ENCODE results near the gene MIS18BP1. TPM values are rescaled to one million over a fixed set of nuclear protein-coding genes. Genes with fewer than 3 reads are reported as not detected.
"Not testable (repeated sequence)": the region's sequence is repeated elsewhere in the genome, so short reads cannot be mapped to it uniquely, and the experiment has no call there.

The MIS18BP1 gene
- 28.1 and 28.4 TPM in 2 replicates for total RNA-seq (2012; rRNA removed)

GRCh38 chr14:45253070-45253753 lies at the start of gene MIS18BP1:
Gene MIS18BP1, minus strand, starts transcription at chr14:45253202. Its CDS starts 5,916 bp downstream, at chr14:45247286.
- Histone ChIP-seq H3K4me3 (ENCODE audit: low read length) (peak within 1 kb of the TSS; percentile 86), H3K4me1 (ENCODE audit: control insufficient read depth, insufficient read depth, low read length) (peaks cover 13% of the 10 kb centered on the region), H3K4me2 (ENCODE audit: low read length) (peak within 1 kb of the TSS; percentile 88), H3K27me3 (ENCODE audit: control insufficient read depth, insufficient read depth, low read length) (no peaks in the 10 kb centered on the region), H3K9me3 (replicated peaks; ENCODE audit: low read length) (no peaks in the 10 kb centered on the region), H3K9ac (ENCODE audit: low read depth, low read length) (peak within 1 kb of the TSS; percentile 93), H3K36me3 (ENCODE audit: insufficient read depth, low read length) (no peaks in the 10 kb centered on the region)

GRCh38 chr14:45298423-45299117 lies 45.6 kb upstream of the MIS18BP1 start:
- Histone ChIP-seq H3K4me1 (ENCODE audit: control insufficient read depth, insufficient read depth, low read length) (no peaks in the 10 kb centered on the region), H3K36me3 (ENCODE audit: insufficient read depth, low read length) (no peaks in the 10 kb centered on the region), H3K9me3 (replicated peaks; ENCODE audit: low read length) (no peaks in the 10 kb centered on the region), H3K27me3 (ENCODE audit: control insufficient read depth, insufficient read depth, low read length) (no peaks in the 10 kb centered on the region), H3K9ac (ENCODE audit: low read depth, low read length) (no peak overlapping the region), H3K4me2 (ENCODE audit: low read length) (no peak overlapping the region), H3K4me3 (ENCODE audit: low read length) (no peak overlapping the region)

- H3K4me3 ChIP-seq (ENCODE audit: low read length); H3K4me2 ChIP-seq (ENCODE audit: low read length); H3K9me3 ChIP-seq (replicated peaks; ENCODE audit: low read length); H3K27me3 ChIP-seq (ENCODE audit: control insufficient read depth, insufficient read depth, low read length); H3K36me3 ChIP-seq (ENCODE audit: insufficient read depth, low read length); H3K4me1 ChIP-seq (ENCODE audit: control insufficient read depth, insufficient read depth, low read length); H3K9ac ChIP-seq (ENCODE audit: low read depth, low read length): not testable (repeated sequence)
Observed at GRCh38 chr14:45294796-45295195, 41.8 kb upstream of the MIS18BP1 start.

GRCh38 chr14:45290547-45290946 lies 37.5 kb upstream of the MIS18BP1 start:
- no peak overlapping the region for H3K9ac ChIP-seq (ENCODE audit: low read depth, low read length)
- no peaks in the 10 kb centered on the region for H3K36me3 ChIP-seq (ENCODE audit: insufficient read depth, low read length)

GRCh38 chr14:45287610-45288009 lies 34.6 kb upstream of the MIS18BP1 start:
- H3K9ac ChIP-seq (ENCODE audit: low read depth, low read length): no peak overlapping the region
- no peak overlapping the region for H3K4me3 ChIP-seq (ENCODE audit: low read length)
- no peaks in the 10 kb centered on the region for H3K4me1 ChIP-seq (ENCODE audit: control insufficient read depth, insufficient read depth, low read length)
- no peaks in the 10 kb centered on the region for H3K27me3 ChIP-seq (ENCODE audit: control insufficient read depth, insufficient read depth, low read length)
- no peak overlapping the region for H3K4me2 ChIP-seq (ENCODE audit: low read length)
- H3K9me3 ChIP-seq (replicated peaks; ENCODE audit: low read length): no peaks in the 10 kb centered on the region
- no peaks in the 10 kb centered on the region for H3K36me3 ChIP-seq (ENCODE audit: insufficient read depth, low read length)

More at GRCh38 chr14:45290547-45290946, 37.5 kb upstream of the MIS18BP1 start:
- no peak overlapping the region for H3K4me3 ChIP-seq (ENCODE audit: low read length)
- H3K4me2 ChIP-seq (ENCODE audit: low read length): no peak overlapping the region
- no peaks in the 10 kb centered on the region for H3K27me3 ChIP-seq (ENCODE audit: control insufficient read depth, insufficient read depth, low read length)
- no peaks in the 10 kb centered on the region for H3K9me3 ChIP-seq (replicated peaks; ENCODE audit: low read length)
- H3K4me1 ChIP-seq (ENCODE audit: control insufficient read depth, insufficient read depth, low read length): no peaks in the 10 kb centered on the region

- Histone ChIP-seq H3K27me3 (ENCODE audit: control insufficient read depth, insufficient read depth, low read length) (no peaks in the 10 kb centered on the region), H3K36me3 (ENCODE audit: insufficient read depth, low read length) (no peaks in the 10 kb centered on the region), H3K4me3 (ENCODE audit: low read length) (no peak overlapping the region), H3K4me2 (ENCODE audit: low read length) (no peak overlapping the region), H3K9ac (ENCODE audit: low read depth, low read length) (no peak overlapping the region), H3K4me1 (ENCODE audit: control insufficient read depth, insufficient read depth, low read length) (no peaks in the 10 kb centered on the region), H3K9me3 (replicated peaks; ENCODE audit: low read length) (no peaks in the 10 kb centered on the region)
Observed at GRCh38 chr14:45284802-45285201, 31.8 kb upstream of the MIS18BP1 start.

GRCh38 chr14:45281731-45282400 lies 28.9 kb upstream of the MIS18BP1 start:
- not testable (repeated sequence) for H3K27me3 ChIP-seq (ENCODE audit: control insufficient read depth, insufficient read depth, low read length); H3K9ac ChIP-seq (ENCODE audit: low read depth, low read length); H3K36me3 ChIP-seq (ENCODE audit: insufficient read depth, low read length); H3K4me2 ChIP-seq (ENCODE audit: low read length); H3K4me1 ChIP-seq (ENCODE audit: control insufficient read depth, insufficient read depth, low read length); H3K4me3 ChIP-seq (ENCODE audit: low read length); H3K9me3 ChIP-seq (replicated peaks; ENCODE audit: low read length)

- no peak overlapping the region for H3K9ac ChIP-seq (ENCODE audit: low read depth, low read length)
- no peak overlapping the region for H3K4me3 ChIP-seq (ENCODE audit: low read length)
Observed at GRCh38 chr14:45271858-45272537, 19.0 kb upstream of the MIS18BP1 start.

GRCh38 chr14:45270031-45270430 lies 17.0 kb upstream of the MIS18BP1 start:
- Histone ChIP-seq H3K4me2 (ENCODE audit: low read length) (no peak overlapping the region), H3K9ac (ENCODE audit: low read depth, low read length) (no peak overlapping the region), H3K4me3 (ENCODE audit: low read length) (no peak overlapping the region), H3K36me3 (ENCODE audit: insufficient read depth, low read length) (no peaks in the 10 kb centered on the region), H3K4me1 (ENCODE audit: control insufficient read depth, insufficient read depth, low read length) (no peaks in the 10 kb centered on the region), H3K9me3 (replicated peaks; ENCODE audit: low read length) (no peaks in the 10 kb centered on the region), H3K27me3 (ENCODE audit: control insufficient read depth, insufficient read depth, low read length) (peaks cover 5% of the 10 kb centered on the region)

More at GRCh38 chr14:45271858-45272537, 19.0 kb upstream of the MIS18BP1 start:
- Histone ChIP-seq H3K9me3 (replicated peaks; ENCODE audit: low read length) (no peaks in the 10 kb centered on the region), H3K36me3 (ENCODE audit: insufficient read depth, low read length) (no peaks in the 10 kb centered on the region), H3K27me3 (ENCODE audit: control insufficient read depth, insufficient read depth, low read length) (peaks cover 5% of the 10 kb centered on the region), H3K4me1 (ENCODE audit: control insufficient read depth, insufficient read depth, low read length) (no peaks in the 10 kb centered on the region), H3K4me2 (ENCODE audit: low read length) (no peak overlapping the region)

GRCh38 chr14:45267071-45267470 lies 14.1 kb upstream of the MIS18BP1 start:
- Histone ChIP-seq H3K36me3 (ENCODE audit: insufficient read depth, low read length) (no peaks in the 10 kb centered on the region), H3K27me3 (ENCODE audit: control insufficient read depth, insufficient read depth, low read length) (peaks cover 5% of the 10 kb centered on the region), H3K4me2 (ENCODE audit: low read length) (no peak overlapping the region), H3K9me3 (replicated peaks; ENCODE audit: low read length) (no peaks in the 10 kb centered on the region), H3K4me1 (ENCODE audit: control insufficient read depth, insufficient read depth, low read length) (no peaks in the 10 kb centered on the region), H3K4me3 (ENCODE audit: low read length) (no peak overlapping the region), H3K9ac (ENCODE audit: low read depth, low read length) (no peak overlapping the region)

- no peaks in the 10 kb centered on the region for H3K36me3 ChIP-seq (ENCODE audit: insufficient read depth, low read length)
- H3K4me1 ChIP-seq (ENCODE audit: control insufficient read depth, insufficient read depth, low read length): no peaks in the 10 kb centered on the region
- H3K9me3 ChIP-seq (replicated peaks; ENCODE audit: low read length): no peaks in the 10 kb centered on the region
- peak overlapping the region; percentile 27 for H3K4me2 ChIP-seq (ENCODE audit: low read length)
- H3K4me3 ChIP-seq (ENCODE audit: low read length): no peak overlapping the region
- H3K27me3 ChIP-seq (ENCODE audit: control insufficient read depth, insufficient read depth, low read length): no peaks in the 10 kb centered on the region
- no peak overlapping the region for H3K9ac ChIP-seq (ENCODE audit: low read depth, low read length)
Observed at GRCh38 chr14:45262637-45263036, 9.6 kb upstream of the MIS18BP1 start.
